COLO668 (cell line): ENCODE data around the gene PCSK6.

Source experiments
- DNase-seq: peaks from one replicate; lab custom pipeline; 2025; ENCODE audit not compliant: unreplicated experiment; lab: John Stamatoyannopoulos, UW

Gene PCSK6

DNA sequence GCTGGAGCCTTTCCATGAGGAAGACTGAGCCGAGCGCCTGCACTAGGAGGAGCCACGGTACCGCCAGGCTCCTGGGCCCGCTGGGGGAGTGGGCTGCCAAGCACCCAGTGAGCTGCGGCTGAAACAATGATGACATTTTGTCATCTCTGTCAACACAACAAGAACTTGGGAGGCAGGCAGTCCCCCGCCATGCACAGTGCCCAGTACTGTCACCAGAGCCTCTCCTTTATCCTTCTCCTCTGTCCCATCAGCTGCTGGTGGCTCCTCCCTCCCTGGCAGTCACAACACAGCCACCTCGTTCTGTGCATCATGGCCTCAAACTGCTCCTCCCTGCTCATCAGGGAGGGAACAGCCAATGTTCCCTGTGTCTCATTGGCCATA, 34.0 kb upstream of the PCSK6 start:
- DNase-seq = no peak

DNA sequence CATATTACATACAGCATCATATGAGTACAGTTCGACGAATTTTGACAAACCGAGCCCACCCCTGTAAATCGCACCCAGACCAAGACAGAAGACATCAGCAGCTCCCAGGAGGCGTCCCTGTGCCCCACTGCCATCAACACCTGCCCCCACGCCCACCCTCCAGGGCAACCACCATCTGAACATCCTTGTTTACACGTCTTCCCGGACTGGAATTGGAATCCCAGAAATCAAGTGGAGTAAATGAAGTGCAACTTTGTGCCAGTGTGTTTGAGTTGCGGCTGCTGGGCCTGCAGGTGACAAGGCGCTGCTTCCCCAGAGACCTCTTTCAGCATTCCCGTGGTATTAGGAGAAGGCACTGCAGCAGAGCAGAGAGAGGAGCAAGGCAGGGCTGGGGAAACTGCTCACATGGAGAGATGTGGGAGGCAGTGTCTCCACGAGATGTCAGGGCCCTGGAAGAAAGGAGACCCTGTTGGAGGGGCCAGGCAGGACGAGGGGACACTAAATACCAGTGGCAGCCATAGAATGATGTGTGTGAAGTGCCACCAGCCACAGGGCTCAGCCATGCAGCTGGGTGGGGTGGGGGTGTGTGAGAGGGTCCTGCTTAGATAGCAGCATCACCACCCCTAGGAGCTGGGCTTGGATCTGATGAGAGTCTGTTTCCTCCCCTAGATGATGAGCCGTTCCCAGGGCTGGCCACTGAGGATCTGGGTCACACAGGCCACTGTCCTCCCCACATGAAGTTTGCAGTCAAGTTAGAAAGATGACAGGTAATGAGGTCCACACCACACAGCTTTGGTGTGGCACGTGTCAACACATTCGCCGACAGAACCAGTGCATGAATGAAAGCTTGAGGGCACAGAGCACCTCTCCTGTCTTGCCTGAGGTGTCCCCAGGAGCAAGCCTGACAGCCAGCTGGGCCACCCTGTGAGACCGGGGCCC, 33.4 kb upstream of the PCSK6 start:
- DNase-seq = no peak

DNA sequence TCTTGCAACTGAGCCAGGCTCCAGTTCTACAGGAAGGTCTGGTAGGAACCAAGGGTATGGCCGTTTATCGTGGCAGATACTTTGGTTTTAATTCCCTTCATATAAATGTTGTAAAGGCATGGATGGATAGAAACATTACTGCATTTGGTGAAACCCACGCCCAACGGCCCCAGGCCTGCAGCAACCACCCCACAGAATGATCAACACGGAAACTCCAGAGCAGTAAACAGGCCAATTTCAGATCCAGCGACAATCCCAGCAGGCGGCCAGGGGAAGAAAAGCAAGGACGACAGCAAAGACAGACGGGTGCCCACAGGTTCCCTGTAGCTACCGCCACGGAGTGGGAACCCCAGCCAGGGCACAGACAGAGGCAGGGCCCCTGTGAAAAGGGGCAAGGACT, 32.6 kb upstream of the PCSK6 start:
- DNase-seq = no peak

DNA sequence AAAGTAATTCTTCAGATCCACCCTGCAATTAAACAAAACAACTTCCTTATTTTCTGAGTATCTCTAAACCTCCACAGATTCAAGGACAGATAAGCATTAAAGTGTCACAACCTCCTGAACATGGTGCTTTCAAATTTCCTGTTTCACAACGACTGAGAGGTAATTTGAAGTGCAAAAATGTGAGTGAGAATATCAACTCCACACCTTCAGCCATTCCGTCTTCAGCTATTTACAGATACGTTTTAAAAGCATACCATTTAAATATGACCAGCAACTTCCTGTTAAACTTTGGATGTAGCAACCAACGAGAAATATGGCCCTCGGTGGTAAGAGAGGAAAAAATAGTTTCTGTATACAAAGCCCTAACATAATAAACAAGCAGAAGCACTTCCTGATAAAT, 32.1 kb upstream of the PCSK6 start:
- no peak for DNase-seq

- DNase-seq = no peak
Observed at GRCh38 chr15:101521069-101521468, 31.6 kb upstream of the PCSK6 start.

GRCh38 chr15:101520395-101520794, 30.9 kb upstream of the PCSK6 start:
- no peak for DNase-seq

DNA sequence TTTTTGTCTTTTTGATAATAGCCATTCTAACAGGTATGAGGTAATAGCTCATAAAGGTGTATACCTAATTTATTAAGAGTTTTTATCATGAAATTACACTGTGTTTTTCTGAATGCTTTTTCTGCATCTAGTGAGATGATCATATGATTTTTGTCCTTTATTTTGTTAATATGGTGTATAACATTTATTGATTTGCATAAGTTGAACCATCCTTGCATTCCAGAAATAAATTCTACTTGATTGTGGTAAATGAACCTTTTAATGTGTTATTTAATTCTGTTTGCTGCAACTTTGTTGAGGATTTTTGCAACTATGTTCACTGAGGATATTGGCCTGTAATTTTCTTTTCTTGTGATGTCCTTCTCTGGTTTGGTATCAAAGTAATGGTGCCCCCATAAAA, 28.0 kb upstream of the PCSK6 start:
- DNase-seq = no peak

DNA sequence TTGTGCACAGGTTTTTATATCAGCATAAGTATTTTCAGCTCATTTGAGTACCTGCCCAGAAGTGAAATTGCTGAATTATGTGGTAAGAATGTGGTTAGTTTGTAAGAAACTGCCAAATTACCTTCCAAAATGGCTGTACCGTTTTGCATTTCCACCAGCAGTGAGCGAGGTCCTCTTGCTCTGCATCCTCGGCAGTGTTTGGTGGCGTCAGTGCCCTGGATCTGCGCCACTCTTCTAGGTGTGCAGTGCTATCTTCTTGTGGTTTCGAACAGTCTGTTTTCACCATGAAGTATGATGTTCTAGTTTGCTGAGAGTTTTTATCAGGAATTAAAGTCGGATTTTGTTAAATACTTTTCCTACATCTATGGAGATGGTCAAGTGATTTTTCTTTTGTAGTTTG, 24.8 kb upstream of the PCSK6 start:
- DNase-seq = no peak

DNA sequence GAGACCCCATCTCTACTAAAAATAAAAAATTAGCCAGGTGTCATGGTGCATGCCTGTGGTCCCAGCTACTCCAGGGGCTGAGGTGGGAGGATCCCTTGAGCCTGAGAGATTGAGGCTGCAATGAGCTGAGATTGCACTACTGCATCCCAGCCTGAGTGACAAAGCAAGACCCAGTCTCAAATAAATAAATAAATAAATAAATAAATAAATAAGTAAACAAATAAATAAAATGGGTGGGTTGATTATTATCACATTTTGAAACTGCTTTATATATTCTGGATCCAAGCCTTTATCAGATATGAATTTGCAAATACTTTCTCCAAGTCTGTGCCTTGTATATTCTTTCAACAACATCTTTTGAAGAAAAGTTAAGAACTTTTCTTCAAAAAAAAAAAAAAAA, 22.2 kb upstream of the PCSK6 start:
- no peak for DNase-seq

GRCh38 chr15:101510212-101511197, 21.0 kb upstream of the PCSK6 start:
- no peak for DNase-seq

DNA sequence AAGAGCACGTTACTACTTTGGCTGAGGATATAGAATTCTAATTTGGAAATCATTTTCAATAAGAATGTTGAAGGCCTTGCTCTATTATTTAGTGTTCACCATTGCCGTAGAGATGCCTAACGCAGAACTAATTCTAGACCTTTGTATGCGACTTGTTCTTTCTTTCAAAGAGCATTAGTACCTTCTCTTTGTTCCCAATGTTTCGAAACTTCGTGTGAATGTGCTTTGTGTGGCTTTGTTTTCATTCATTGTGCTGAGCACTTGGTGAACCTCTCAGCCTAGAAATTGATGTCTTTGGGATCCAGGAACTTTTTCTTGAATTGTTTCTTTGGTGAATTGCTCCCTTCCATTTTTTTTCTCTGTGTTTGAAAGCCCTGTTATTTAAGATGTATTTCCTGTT, 19.8 kb upstream of the PCSK6 start:
- DNase-seq = no peak

DNA sequence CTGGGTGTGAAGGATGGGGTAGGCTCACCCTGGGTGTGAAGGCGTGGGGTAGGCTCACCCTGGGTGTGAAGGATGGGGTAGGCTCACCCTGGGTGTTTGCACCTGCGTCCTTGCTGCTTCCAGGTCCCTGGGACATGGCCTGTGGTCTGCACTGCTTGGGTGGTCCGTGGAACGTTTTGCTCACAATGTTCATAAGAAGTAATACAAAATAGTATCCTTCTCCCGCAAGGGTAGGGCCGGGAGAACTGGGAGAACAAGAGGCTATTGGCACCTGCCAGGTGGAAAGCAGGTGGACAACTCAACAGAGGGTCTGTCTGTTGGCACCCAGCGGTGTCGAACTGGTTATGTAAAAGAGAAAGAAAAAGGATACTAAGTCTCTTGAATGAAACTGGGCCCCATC, 17.0 kb upstream of the PCSK6 start:
- DNase-seq = no peak

DNA sequence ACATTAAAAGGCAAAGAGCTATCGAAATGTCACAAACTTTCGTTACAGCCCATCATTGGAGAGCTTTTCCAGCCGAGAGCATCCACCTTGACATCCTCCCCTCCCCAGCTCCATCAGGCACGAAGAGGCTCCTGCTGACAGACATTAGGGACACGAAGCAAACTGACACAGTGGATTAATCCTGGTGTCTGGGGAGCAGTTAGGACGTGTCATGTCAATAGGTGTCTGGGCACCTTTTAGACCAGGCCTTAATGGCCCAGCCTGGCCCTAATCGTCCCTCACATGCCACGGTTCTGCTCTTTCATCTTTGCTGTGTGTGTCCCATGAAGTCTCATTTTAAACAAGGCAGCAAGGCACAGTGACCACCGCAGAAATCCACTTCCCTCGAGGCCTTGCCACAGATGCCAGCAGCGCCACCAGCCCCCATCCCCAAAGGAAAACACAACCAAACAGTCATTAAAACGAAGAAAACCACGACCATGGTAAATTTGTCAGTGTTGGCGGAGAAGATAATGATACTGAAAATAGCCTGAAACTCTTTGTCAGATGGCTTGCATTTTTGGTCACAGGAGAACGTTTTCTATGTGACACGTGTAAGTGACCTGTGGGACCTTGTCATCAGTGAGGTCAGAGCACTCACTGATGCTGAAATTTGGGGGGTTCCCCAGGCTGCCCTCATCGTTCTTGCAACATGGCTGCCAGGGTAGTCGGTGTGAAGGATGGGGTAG, 16.3 kb upstream of the PCSK6 start:
- DNase-seq = no peak

GRCh38 chr15:101504866-101505609, 15.5 kb upstream of the PCSK6 start:
- no peak for DNase-seq

GRCh38 chr15:101504373-101504772, 14.9 kb upstream of the PCSK6 start:
- no peak for DNase-seq

DNA sequence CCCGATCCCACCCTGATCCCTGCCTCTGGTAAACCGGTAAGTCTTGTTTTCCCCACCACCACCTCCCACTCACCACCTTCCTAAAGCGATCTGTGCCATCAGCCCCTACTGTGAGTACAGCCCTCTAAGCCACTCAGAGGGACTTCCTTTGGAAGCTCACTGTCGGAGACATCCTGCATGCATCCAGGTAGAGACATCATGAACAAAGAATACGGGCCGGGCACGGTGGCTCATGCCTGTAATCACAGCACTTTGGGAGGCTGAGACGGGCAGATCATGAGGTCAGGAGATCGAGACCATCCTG, 13.7 kb upstream of the PCSK6 start:
- no peak for DNase-seq

GRCh38 chr15:101502572-101503295, 13.2 kb upstream of the PCSK6 start:
- DNase-seq = no peak

DNA sequence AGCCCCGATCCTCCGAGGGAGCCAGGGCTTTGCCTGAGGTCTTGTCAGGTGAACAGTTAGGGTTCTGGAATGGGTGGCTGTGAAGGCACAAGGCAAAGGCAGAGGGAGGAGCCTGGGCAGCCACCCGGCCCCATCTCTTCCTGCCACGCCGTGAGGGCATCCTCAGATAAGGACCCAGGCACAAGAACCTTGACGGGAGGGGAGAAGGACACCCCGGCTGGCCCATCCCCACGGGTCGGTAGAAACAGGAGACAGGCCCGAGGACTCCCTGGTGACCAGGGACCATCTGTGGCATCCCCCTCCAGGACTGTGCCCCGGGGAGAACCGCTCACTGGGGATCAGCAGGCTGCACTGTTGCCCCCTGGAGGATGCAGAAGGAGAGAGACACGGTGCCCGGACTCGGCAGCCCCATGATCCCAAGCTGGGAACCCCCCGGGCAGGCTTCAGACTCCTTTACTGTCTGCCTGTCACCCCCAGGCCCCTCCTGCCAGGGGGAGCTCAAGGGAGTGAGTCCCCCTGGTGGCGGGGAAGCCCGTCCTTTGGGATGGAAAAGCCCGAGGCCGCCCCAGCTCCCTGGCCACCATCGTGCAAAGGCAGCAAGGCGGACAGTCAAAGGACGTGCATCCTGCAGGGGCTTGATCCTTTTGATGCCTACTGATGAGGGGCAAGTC, 12.3 kb upstream of the PCSK6 start:
- DNase-seq = no peak

GRCh38 chr15:101500865-101501551, 11.5 kb upstream of the PCSK6 start:
- no peak for DNase-seq
